ENCODE results near the gene CECR2.

CECR2 gene

DNA sequence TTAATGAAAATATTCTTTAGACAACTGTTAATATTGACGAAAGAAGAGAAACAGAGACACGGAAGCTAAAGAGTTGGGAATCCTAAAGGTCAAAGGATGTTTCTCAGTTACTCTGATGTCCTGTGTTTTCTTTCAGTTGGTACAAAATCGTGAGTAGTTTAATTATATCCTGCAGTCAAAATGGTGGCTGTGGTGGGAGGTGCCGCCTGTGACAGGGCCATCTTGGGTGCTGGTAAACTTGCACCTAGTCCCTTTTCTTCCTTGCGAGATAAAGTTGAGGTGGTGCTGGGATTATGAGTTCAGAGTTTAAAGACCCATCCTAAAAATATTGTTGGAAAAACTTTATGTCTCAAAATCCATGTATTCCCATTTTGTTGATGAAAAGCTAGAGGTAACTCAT lies 2.2 kb downstream of the CECR2 start:
- Histone ChIP-seq H3K9ac (ENCODE audit: low read depth, low read length) (no peak overlapping the region), H3K4me2 (ENCODE audit: insufficient read depth, low read length) (no peak overlapping the region)

DNA sequence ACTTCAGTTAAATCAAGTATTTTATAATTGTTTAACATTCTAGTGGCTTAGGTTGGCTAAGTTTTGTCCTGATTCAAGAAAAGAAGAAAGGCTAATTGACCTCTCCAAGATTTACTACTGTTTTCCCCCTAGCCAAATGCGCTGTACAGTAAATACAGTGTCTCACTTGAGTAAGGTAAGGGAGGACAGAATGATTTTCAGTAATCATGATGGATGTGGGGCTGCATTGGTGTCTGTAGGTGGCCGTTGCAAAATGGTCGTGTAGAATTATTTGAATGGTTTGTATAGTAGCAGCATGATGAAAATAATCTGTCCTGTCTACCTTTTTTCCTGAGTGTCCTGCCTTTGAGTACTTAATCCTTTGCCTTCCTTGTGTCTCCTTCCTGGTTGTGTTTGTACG lies 4.6 kb downstream of the CECR2 start:
- H2AFZ ChIP-seq (ENCODE audit: low read depth, low read length) = no peak overlapping the region
- no peaks in the 10 kb centered on the region for H3K79me2 ChIP-seq (ENCODE audit: insufficient read depth, low read length)
- DNase-seq (no peak), ATAC-seq (ENCODE audit: insufficient read depth, low read depth) (no peak)
- no peaks in the 10 kb centered on the region for H3K9me3 ChIP-seq (ENCODE audit: insufficient read depth, low read length, severe bottlenecking)
- H3K4me2 ChIP-seq (ENCODE audit: insufficient read depth, low read length) = no peak overlapping the region
- TF ChIP-seq, protein P1, sequence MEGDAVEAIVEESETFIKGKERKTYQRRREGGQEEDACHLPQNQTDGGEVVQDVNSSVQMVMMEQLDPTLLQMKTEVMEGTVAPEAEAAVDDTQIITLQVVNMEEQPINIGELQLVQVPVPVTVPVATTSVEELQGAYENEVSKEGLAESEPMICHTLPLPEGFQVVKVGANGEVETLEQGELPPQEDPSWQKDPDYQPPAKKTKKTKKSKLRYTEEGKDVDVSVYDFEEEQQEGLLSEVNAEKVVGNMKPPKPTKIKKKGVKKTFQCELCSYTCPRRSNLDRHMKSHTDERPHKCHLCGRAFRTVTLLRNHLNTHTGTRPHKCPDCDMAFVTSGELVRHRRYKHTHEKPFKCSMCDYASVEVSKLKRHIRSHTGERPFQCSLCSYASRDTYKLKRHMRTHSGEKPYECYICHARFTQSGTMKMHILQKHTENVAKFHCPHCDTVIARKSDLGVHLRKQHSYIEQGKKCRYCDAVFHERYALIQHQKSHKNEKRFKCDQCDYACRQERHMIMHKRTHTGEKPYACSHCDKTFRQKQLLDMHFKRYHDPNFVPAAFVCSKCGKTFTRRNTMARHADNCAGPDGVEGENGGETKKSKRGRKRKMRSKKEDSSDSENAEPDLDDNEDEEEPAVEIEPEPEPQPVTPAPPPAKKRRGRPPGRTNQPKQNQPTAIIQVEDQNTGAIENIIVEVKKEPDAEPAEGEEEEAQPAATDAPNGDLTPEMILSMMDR (IDR thresholded peaks at IDR 0.05; ENCODE audit: borderline replicate concordance, extremely low read depth, low read length, poor library complexity, severe bottlenecking) = no peak
- TF ChIP-seq EZH2 (IDR thresholded peaks at IDR 0.05; ENCODE audit: borderline replicate concordance, low read depth, low read length, severe bottlenecking) = no peak
- no peak overlapping the region for H3K4me3 ChIP-seq (ENCODE audit: low read depth in 1 of 2, low read length in 2 of 2)
- H3K27ac ChIP-seq (ENCODE audit: low read length) = no peak overlapping the region
- no peaks in the 10 kb centered on the region for H4K20me1 ChIP-seq (ENCODE audit: insufficient read depth, low read length)
- peaks cover 22% of the 10 kb centered on the region for H3K27me3 ChIP-seq (ENCODE audit: insufficient read depth, low read length, poor library complexity)
- no peak overlapping the region for H3K9ac ChIP-seq (ENCODE audit: low read depth, low read length)
- no peaks in the 10 kb centered on the region for H3K36me3 ChIP-seq (ENCODE audit: insufficient read depth, low read length)
- peaks cover 7% of the 10 kb centered on the region for H3K4me1 ChIP-seq (ENCODE audit: insufficient read depth, low read length)

More for the DNA sequence above, 2.2 kb downstream of the CECR2 start:
- Histone ChIP-seq H3K27me3 (ENCODE audit: insufficient read depth, low read length, poor library complexity) (peaks cover 36% of the 10 kb centered on the region), H4K20me1 (ENCODE audit: insufficient read depth, low read length) (no peaks in the 10 kb centered on the region), H3K4me1 (ENCODE audit: insufficient read depth, low read length) (peaks cover 19% of the 10 kb centered on the region), H3K4me3 (ENCODE audit: low read depth in 1 of 2, low read length in 2 of 2) (no peak overlapping the region), H3K36me3 (ENCODE audit: insufficient read depth, low read length) (no peaks in the 10 kb centered on the region), H3K27ac (ENCODE audit: low read length) (no peak overlapping the region), H3K9me3 (ENCODE audit: insufficient read depth, low read length, severe bottlenecking) (no peaks in the 10 kb centered on the region), H2AFZ (ENCODE audit: low read depth, low read length) (no peak overlapping the region), H3K79me2 (ENCODE audit: insufficient read depth, low read length) (no peaks in the 10 kb centered on the region)
- TF ChIP-seq EZH2 (IDR thresholded peaks at IDR 0.05; ENCODE audit: borderline replicate concordance, low read depth, low read length, severe bottlenecking) = no peak
- TF ChIP-seq, protein P1 (IDR thresholded peaks at IDR 0.05; ENCODE audit: borderline replicate concordance, extremely low read depth, low read length, poor library complexity, severe bottlenecking) = no peak
- ATAC-seq (ENCODE audit: insufficient read depth, low read depth) (no peak), DNase-seq (no peak)

DNA sequence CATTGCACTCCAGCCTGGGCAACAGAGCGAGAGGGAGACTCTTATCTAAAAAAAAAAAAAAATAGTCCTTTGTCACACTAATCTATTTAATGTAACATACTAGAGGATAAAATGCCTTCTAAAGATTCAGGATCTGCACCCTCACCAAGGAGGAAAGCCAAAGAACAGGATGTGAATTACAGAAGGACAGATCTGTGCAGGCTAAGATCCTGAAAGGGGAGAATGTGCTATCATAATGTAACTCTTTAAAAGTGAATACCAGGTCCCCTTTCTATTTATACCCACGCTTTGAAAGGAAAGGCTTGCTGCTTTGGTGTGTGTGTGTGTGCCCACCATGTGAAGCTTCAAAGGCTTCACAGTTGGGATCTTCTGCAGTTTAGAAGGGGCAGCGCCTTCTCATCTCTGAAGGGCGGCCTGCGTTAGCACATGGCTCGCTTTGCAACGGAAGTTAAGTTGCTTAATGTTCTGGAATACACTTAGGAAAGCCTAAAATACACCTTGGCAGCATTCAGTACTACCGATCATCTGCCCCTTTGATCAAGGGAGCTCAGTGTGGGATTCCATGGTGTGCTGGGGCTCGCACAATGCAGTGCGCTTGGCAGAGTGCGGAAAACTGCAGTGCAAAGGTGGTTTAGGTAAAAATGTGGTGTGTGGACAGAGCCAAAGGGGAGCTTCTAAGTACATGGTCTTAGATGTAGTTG lies 6.8 kb downstream of the CECR2 start:
- Histone ChIP-seq H3K79me2 (ENCODE audit: insufficient read depth, low read length) (no peaks in the 10 kb centered on the region), H3K27me3 (ENCODE audit: insufficient read depth, low read length, poor library complexity) (peaks cover 14% of the 10 kb centered on the region), H3K4me2 (ENCODE audit: insufficient read depth, low read length) (no peak overlapping the region), H3K4me1 (ENCODE audit: insufficient read depth, low read length) (no peaks in the 10 kb centered on the region), H2AFZ (ENCODE audit: low read depth, low read length) (no peak overlapping the region), H3K27ac (ENCODE audit: low read length) (no peak overlapping the region), H3K9ac (ENCODE audit: low read depth, low read length) (no peak overlapping the region), H3K4me3 (ENCODE audit: low read depth in 1 of 2, low read length in 2 of 2) (no peak overlapping the region), H4K20me1 (ENCODE audit: insufficient read depth, low read length) (no peaks in the 10 kb centered on the region), H3K36me3 (ENCODE audit: insufficient read depth, low read length) (no peaks in the 10 kb centered on the region), H3K9me3 (ENCODE audit: insufficient read depth, low read length, severe bottlenecking) (no peaks in the 10 kb centered on the region)
- TF ChIP-seq, protein P1 (IDR thresholded peaks at IDR 0.05; ENCODE audit: borderline replicate concordance, extremely low read depth, low read length, poor library complexity, severe bottlenecking) = no peak
- no peak for TF ChIP-seq EZH2 (IDR thresholded peaks at IDR 0.05; ENCODE audit: borderline replicate concordance, low read depth, low read length, severe bottlenecking)
- DNase-seq = no peak
- peak; percentile 12; the same call in 1 of the 3 replicates for ATAC-seq (ENCODE audit: insufficient read depth, low read depth)
